GM19025 (cell line): ENCODE results near the gene ATP8A1.
"Not testable (repeated sequence)": the region's sequence is repeated elsewhere in the genome, so short reads cannot be mapped to it uniquely, and the experiment has no call there.

Source experiments
- ATAC-seq: cut with Tn5 transposase; IDR thresholded peaks from one replicate; pipeline ENCODE4 v1.9.1; 2021; ENCODE audit warnings: mild to moderate bottlenecking, low read depth, moderate library complexity; ENCODE audit not compliant: unreplicated experiment

ATP8A1 gene

GRCh38 chr4:42656944-42657792, at the start of gene ATP8A1:
TSS of gene ATP8A1 (minus strand) at chr4:42657105. CDS start at chr4:42656873, 232 bp downstream.
- ATAC-seq = peak; percentile 69

GRCh38 chr4:42706086-42706485, 49.2 kb upstream of the ATP8A1 start:
- ATAC-seq = no peak

GRCh38 chr4:42703813-42704212, 46.9 kb upstream of the ATP8A1 start:
- ATAC-seq = no peak

- ATAC-seq = no peak
These were observed 46.0 kb upstream of the ATP8A1 start for GRCh38 chr4:42702895-42703294.

- ATAC-seq = not testable (repeated sequence)
These were observed 44.9 kb upstream of the ATP8A1 start for GRCh38 chr4:42701780-42702179.

GRCh38 chr4:42690537-42690936, 33.6 kb upstream of the ATP8A1 start:
- ATAC-seq = no peak

GRCh38 chr4:42683393-42683792, 26.5 kb upstream of the ATP8A1 start:
- ATAC-seq = no peak

GRCh38 chr4:42678512-42678911, 21.6 kb upstream of the ATP8A1 start:
- ATAC-seq = no peak

GRCh38 chr4:42676066-42676951, 19.4 kb upstream of the ATP8A1 start:
- no peak for ATAC-seq

GRCh38 chr4:42673082-42673425, 16.1 kb upstream of the ATP8A1 start:
- ATAC-seq = no peak

GRCh38 chr4:42672359-42673081, 15.6 kb upstream of the ATP8A1 start:
- ATAC-seq = no peak

GRCh38 chr4:42671431-42672194, 14.7 kb upstream of the ATP8A1 start:
- ATAC-seq = peak; percentile 76

GRCh38 chr4:42658261-42658660, 1.4 kb upstream of the ATP8A1 start:
- ATAC-seq = no peak

- no peak for ATAC-seq
These were observed 294 bp downstream of the ATP8A1 start for GRCh38 chr4:42656679-42656943.

GRCh38 chr4:42655921-42656678, 805 bp downstream of the ATP8A1 start:
- ATAC-seq = peak; percentile 25

- ATAC-seq = no peak
These were observed 1.7 kb downstream of the ATP8A1 start for GRCh38 chr4:42655269-42655637.

- peak; percentile 12 for ATAC-seq
These were observed 2.2 kb downstream of the ATP8A1 start for GRCh38 chr4:42654631-42655268.

- ATAC-seq = no peak
These were observed 3.0 kb downstream of the ATP8A1 start for GRCh38 chr4:42653626-42654560.
